Measurements from ENCODE around the gene OR8S1.
"Not testable (repeated sequence)": the region's sequence is repeated elsewhere in the genome, so short reads cannot be mapped to it uniquely, and the experiment has no call there.

The OR8S1 gene, protein sequence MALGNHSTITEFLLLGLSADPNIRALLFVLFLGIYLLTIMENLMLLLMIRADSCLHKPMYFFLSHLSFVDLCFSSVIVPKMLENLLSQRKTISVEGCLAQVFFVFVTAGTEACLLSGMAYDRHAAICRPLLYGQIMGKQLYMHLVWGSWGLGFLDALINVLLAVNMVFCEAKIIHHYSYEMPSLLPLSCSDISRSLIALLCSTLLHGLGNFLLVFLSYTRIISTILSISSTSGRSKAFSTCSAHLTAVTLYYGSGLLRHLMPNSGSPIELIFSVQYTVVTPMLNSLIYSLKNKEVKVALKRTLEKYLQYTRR

DNA sequence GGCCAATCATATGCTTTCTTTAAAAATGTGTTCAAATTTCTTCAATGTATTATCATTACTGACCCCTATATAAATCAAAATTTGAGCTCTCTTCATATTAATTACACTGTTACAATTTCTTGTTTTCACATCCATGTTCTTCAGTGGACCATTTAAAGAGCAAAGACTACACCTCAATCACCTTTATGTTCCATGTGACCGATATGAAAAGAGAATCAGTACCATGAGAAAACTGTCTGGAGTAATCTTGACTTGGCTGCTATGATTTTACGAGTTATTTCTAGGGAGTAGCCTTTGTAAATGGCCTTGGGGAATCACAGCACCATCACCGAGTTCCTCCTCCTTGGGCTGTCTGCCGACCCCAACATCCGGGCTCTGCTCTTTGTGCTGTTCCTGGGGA, at the start of gene OR8S1:
Gene OR8S1 (plus strand): TSS at position 301 of the 400 bp plus-strand sequence. CDS start 0 bp downstream, at position 301.
- no peak for DNase-seq (ENCODE audit: low read depth in 1 of 2, low spot score in 1 of 2)

DNA sequence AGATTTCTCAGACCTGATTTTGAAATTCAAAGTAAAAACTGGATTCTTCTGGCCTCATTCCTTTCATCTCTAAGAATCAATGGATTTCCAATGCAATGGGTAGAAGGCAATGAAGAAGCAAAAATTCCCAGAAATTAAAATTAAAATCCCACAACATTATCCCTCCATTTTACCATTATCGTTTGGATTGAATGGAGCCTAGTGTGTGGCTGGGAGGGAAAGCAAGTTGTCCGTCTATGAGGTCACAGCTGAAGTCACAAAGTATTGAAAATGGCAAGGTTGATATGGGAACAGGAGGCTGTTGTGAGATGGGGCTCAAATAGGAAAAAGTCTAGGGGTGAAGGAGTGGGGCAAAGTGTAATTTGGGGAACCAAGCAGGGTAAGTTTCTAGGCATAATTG, 43.2 kb upstream of the OR8S1 start, which contains the start of gene C12orf54:
Gene C12orf54 (plus strand): TSS at position 301 of the 400 bp plus-strand sequence. CDS start 799 bp downstream, outside the sequence.
- DNase-seq (ENCODE audit: low read depth in 1 of 2, low spot score in 1 of 2) = no peak

DNA sequence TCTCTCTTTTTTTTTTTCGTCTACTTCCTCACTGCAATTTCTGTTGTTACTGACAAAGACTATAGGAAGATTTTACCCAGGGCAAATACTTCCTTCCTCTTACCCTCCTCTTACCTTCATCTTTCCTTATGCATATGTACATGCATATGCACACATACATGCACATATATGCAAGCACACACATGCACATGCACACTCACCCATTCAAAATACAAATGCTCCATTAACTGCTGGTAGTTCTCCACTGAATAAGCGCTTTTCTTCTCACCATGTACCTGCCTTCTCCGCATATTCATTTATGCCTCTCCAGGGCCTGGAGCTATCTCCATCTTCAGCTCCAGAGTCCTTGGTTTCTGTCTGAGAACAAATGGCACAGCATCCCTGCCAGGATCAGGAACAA, 42.5 kb upstream of the OR8S1 start:
- DNase-seq (ENCODE audit: low read depth in 1 of 2, low spot score in 1 of 2) = no peak

DNA sequence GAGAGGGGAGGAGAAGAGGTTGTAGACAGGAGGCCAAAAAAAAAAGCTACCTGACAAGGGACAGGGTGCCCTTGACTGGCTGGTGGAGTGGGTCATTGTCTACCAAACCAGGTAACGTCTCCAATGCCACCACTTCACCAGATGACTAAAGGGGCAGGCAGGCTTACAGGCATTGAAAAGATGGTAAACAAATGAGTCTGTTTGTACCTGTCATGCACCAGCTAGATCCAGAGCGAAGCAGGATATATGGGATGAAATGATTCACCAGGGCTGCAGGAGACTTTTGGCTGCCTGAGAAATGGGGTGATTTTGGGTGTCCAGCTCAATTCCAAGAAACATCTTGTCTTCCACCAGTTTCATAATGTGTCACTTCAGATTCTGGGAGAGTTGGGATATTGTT, 39.2 kb upstream of the OR8S1 start:
- no peak for DNase-seq (ENCODE audit: low read depth in 1 of 2, low spot score in 1 of 2)

DNA sequence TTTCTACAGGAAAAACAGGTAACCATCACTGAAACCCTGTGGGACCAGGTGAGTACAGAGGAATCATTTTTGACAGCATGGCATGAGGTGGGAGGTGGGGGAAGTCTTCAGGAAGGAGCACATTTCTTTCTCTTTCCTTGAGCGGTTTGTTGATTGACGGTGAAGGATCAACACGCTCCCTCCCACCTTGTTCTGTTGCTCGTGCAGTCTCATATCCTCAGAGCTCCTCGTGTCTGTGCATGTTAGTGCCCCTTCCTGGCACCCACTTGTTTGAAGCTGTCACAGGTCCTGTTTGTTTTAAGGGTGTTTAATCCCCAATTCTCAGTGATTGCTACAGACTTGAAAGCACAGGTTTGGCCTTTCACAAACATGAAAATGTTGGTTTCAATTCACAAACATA, 38.8 kb upstream of the OR8S1 start:
- no peak for DNase-seq (ENCODE audit: low read depth in 1 of 2, low spot score in 1 of 2)

DNA sequence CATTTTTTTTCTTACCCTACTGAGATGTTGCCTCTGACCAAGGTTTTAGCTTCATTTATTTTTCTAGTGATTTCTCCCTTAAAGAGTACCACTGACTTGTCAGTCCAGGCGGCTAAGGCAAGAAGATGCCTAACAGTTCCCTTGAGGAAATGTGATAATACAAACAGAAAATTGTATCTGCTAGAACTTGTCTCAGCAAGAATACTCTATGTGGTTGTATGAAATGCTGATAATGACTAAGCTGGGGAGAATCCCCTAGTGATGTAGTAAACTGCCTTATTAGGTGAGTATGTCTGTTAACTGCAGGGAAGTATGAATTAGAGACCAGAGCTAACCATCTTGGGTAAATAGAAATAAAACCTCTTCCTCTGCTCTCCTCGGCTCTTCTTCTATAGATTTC, 36.4 kb upstream of the OR8S1 start:
- no peak for DNase-seq (ENCODE audit: low read depth in 1 of 2, low spot score in 1 of 2)

DNA sequence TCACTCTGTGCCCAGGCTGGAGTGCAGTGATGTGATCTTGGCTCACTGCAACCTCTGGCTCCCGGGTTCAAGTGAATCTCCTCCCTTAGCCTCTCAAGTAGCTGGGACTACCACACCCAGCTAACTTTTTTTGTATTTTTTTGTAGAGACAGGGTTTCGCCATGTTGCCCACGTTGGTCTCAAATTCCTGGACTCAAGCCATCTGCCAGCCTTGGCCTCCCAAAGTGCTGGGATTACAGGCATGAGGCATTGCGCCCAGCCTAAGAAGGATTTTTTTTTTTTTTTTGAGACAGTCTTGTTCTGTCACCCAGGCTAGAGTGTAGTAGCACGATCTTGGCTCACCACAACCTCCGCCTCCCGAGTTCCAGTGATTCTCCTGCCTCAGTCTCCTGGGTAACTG, 36.0 kb upstream of the OR8S1 start:
- DNase-seq (ENCODE audit: low read depth in 1 of 2, low spot score in 1 of 2) = not testable (repeated sequence)

DNA sequence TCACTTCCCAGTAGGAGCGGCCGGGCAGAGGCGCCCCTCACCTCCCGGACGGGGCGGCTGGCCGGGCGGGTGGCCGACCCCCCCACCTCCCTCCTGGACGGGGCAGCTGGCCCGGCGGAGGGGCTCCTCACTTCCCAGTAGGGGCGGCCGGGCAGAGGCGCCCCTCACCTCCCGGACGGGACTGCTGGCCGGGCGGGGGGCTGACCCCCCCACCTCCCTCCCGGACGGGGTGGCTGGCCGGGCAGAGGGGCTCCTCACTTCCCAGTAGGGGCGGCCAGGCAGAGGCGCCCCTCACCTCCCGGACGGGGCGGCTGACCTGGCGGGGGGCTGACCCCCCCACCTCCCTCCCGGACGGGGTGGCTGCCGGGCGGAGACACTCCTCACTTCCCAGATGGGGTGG, 25.2 kb upstream of the OR8S1 start:
- not testable (repeated sequence) for DNase-seq (ENCODE audit: low read depth in 1 of 2, low spot score in 1 of 2)

DNA sequence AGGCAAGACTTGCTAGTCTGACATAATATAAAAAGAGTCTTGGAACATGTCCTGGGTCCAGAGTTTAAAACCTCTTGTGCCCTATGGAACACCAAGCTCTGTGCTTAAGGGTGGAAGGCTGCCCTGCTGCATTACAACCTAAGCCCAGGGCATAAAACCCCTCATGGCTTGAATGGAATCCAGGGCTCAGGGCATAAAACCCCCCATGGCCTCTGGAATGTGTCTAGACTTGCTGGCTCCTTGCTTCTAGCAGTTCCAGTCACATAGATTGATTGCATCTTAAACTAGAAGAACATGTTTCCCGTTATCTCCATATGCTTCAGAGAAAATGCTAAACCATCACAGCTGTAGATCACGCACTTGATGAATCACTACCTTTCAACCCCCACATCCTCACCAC, 18.6 kb upstream of the OR8S1 start:
- DNase-seq (ENCODE audit: low read depth in 1 of 2, low spot score in 1 of 2) = not testable (repeated sequence)

DNA sequence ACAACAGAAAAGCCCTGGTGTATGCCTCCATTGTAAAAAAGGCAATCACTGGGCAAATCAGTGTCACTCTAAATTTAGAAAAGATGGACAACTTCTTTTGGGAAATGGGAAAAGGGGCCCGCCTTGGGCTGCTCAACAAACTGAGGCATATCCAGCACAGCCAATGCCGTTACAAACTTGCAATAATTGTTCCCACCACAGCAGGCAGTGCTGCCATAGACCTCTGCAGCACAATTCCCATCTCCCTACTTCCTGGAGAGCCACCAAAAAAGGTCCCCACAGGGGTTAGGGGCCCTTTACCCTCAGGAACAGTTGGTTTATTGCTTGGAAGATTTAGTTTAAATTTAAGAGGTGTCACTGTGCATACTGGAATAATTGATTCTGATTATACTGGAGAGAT, 16.4 kb upstream of the OR8S1 start:
- no peak for DNase-seq (ENCODE audit: low read depth in 1 of 2, low spot score in 1 of 2)

DNA sequence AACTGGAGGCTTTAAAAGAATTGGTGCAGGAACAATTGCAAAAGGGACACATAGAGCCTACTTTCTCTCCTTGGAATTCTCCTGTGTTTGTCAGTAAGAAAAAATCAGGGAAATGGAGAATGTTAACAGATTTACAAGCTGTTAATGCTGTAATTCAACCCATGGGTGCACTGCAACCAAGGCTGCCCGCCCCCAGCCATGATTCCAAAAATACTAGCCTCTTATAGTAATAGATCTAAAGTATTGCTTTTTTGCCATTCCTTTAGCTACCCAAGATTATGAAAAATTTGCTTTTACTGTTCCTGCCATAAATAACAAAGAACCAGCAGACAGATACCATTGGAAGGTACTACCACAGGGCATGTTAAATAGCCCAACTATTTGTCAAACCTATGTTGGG, 15.3 kb upstream of the OR8S1 start:
- DNase-seq (ENCODE audit: low read depth in 1 of 2, low spot score in 1 of 2) = no peak

DNA sequence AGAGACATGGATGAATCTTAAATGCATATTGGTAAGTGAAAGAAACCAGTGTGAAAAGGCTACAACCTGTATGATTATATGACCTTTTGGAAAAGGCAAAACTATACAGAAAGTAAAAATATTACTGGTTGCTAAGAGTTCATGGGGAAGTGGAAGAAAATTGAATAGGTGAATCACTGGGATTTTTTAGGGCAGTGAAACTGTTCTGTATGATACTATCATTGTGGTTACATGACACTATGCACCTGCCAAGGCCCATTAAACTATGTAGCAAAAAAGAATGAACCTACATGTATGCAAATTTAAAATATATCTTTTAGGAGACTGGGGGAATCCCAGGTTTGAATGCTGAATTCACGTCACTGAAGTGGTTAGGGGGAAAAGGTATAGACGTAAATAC, 12.6 kb upstream of the OR8S1 start:
- DNase-seq (ENCODE audit: low read depth in 1 of 2, low spot score in 1 of 2) = no peak

DNA sequence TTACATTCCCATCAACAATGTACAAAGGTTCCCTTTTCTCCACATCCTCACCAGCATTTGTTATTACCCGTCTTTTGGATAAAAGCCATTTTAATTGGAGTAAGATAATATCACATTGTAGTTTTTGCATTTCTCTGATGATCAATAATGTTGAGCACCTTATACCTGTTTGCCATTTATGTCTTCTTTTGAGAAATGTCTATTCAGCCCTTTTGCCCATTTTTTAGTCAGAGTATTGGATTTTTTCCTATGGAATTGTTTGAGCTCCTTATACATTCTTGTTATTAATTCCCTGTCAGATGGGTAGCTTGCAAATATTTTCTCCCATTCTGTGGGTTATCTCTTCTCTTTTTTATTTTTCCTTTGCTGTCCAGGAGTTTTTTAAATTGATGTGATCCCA, 10.7 kb upstream of the OR8S1 start:
- DNase-seq (ENCODE audit: low read depth in 1 of 2, low spot score in 1 of 2) = no peak

DNA sequence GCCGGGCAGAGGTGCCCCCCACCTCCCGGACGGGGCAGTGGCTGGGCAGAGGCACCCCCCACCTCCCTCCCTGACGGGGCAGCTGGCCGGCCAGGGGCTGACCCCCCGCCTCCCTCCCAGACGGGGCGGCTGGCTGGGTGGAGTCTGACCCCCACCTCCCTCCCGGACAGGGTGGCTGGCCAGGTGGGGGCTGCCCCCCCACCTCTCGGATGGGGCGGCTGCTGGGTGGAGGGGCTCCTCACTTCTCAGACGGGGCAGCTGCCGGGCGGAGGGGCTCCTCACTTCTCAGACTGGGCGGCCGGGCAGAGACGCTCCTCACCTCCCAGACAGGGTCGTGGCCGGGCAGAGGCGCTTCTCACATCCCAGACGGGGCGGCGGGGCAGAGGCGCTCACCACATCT, 5.1 kb upstream of the OR8S1 start:
- not testable (repeated sequence) for DNase-seq (ENCODE audit: low read depth in 1 of 2, low spot score in 1 of 2)

DNA sequence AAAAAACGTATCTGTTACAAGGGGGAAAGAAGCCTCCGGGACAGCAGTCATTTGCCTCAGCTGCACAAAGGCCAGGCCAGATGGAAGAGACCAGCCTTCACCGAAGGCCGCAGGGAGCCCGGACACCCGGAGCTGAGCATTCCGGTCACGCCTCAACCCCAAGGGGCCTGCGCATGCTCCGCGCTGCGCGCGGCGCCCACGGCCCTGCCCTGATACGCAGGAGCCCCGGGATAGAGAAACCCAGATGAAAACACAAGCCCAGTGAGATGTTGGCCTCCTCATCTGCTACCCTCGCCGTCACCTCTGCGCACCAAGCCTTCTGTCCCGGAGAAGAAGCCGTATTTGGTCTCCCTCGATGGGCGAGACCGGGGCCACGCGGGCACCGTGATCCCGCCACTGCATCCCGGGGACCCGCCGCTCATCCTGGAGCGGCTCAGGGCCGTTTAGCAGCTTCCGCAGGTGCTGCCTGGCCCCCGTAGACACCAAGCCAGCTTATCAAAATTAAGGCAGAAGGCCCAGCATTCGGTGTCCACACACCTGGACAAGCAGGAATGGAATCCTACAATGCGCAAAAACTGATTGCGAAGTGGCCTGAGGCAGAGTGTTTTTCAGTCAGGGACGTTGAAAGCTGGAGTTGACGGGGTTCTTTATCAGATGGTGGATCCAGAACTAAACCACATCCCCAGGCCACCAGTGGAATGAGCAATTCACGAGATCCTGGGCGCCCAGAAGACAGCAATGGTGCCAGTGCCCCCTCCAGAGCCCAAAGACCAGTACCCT, 2.6 kb downstream of the OR8S1 start:
- no peak for DNase-seq (ENCODE audit: low read depth in 1 of 2, low spot score in 1 of 2)

DNA sequence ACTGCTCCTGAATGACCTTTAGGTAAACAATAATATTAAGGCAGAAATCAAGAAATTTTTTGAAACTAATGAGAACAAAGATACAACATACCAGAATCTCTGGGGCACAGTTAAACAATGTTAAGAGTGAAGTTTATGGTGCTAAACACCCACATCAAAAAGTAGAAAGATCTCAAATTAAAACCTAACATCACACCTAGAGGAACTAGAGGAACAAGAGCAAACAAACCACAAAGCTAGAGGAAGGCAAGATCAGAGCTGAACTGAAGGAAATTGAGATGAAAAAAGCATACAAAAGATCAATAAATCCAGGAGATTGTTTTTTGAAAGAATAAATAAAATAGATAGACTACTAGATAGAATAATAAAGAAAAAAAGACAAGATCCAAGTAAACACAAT, 7.2 kb downstream of the OR8S1 start:
- DNase-seq (ENCODE audit: low read depth in 1 of 2, low spot score in 1 of 2) = no peak

DNA sequence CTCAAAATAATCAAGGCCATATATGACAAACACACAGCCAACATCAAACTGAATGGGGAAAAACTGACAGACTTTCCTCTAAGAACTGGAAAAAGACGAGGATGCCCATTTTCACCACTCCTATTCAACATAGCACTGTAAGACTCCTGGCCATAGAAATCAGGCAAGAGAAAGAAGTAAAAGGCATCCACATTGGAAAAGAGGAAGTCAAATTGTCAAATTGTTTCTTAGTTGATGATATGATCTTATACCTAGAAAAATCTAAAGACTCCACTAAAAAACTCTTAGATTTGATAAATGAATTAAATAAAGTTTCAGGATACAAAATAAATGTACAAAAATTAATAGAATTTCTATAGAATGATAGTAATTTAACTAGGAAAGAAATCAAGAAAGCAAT, 11.2 kb downstream of the OR8S1 start:
- DNase-seq (ENCODE audit: low read depth in 1 of 2, low spot score in 1 of 2) = no peak

DNA sequence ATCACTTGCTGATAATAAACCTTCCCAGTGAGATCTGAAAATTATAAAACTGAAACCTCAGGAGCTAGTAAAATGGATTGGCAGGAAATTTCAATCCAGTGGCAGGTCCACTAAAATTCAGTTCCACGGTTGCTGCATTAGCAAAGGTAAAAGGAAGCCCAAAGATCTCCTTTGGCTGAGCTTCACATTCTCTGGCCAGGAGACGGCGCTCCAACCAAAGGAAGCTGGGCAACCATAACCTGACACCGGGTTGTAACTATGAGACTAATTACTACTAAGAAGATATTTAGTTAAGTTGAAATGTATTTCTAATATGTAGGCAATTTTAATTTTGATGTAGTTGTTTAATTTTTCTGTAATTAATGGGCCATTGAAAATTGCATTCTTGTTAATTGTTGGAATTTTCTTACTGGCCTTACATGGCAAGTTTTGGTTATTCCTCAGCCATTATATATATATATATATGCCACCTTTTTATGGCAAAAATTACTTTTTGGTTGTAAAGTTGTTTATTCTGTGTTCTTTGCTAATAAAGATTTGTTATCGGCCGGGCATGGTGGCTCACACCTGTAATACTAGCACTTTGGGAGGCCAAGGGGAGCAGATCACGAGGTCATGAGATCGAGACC, 17.0 kb downstream of the OR8S1 start:
- peak in 1 of 2 donors; percentile 10 for DNase-seq (ENCODE audit: low read depth in 1 of 2, low spot score in 1 of 2)

DNA sequence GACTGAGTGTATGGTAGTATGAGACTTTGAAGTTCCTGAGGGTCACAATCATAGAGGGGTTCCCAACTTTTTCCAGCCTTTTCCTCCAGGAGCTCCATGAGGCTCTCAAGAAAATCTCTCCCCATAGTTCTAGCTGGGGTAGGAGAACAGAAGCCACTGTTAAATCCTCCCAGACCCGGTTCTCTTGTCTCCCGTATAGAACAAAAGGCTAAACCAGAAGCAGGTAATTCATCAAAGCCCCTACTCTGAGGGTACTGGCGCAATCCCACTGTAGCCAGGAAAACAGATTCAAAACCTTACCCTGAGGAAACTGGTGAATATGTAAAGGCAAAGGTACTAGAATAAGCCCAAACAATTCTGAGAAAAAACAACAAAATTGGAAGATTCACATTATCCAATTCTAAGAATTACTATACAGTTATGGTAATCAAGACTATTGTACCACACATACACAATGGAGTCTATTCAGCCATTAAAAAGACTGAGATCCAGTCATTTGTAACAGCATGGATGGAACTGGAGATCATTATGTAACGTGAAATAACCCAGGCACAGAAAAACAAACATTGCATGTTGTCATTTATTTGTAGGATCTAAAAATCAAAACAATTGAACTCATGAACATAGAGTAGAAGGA, 20.5 kb downstream of the OR8S1 start:
- DNase-seq (ENCODE audit: low read depth in 1 of 2, low spot score in 1 of 2) = no peak

DNA sequence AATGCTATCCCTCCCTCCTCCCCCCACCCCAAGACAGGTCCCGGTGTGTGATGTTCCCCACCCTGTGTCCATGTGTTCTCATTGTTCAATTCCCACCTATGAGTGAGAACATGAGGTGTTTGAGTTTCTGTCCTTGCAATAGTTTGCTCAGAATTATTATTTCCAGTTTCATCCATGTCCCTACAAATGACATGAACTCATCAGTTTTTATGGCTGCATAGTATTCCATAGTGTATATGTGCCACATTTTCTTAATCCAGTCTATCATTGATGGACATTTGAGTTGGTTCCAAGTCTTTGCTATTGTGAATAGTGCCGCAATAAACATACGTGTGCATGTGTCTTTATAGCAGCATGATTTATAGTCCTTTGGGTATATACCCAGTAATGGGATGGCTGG, 21.6 kb downstream of the OR8S1 start:
- DNase-seq (ENCODE audit: low read depth in 1 of 2, low spot score in 1 of 2) = not testable (repeated sequence)

DNA sequence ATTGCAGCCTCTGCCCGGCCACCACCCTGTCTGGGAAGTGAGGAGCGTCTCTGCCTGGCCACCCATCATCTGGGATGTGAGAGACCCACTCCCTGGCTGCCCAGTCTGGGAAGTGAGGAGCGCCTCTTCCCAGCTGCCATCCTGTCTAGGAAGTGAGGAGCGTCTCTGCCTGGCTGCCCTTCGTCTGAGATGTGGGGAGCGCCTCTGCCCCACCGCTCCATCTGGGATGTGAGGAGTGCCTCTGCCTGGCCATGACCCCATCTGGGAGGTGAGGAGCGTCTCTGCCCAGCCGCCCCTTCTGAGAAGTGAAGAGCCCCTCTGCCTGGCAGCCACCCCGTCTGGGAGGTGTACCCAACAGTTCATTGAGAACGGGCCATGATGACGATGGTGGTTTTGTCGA, 26.2 kb downstream of the OR8S1 start:
- not testable (repeated sequence) for DNase-seq (ENCODE audit: low read depth in 1 of 2, low spot score in 1 of 2)
